HEK293 (cell line): ENCODE data around the gene ADCY7.

Experiments
- CTCF ChIA-PET: fragments of 350-600 bp; formaldehyde crosslinking; extraction: SDS; loops from one replicate; lab custom pipeline; 2021; ENCODE audit warnings: antibody characterized with exemption; lab: Yijun Ruan, JAX
- POLR2A ChIA-PET: fragments of 300-600 bp; formaldehyde crosslinking; extraction: SDS; loops from one replicate; lab custom pipeline; 2020; ENCODE audit warnings: antibody characterized with exemption, inconsistent platforms; lab: Yijun Ruan, JAX
- H3K27ac ChIP-seq: fragments of 200-500 bp; sonication (Bioruptor generic); 2 replicates; pipeline ENCODE4 v1.5.1; 2014; ENCODE audit warnings: low read depth, low read length, control low read depth, inconsistent platforms; ENCODE audit errors: extremely low read depth
- H3K36me3 ChIP-seq, 2 experiments: fragments of 200-500 bp in 1 of 2; sonication (Bioruptor generic) in 1 of 2; 1 replicate in 1 of 2; 2 replicates in 1 of 2; pipeline ENCODE4 v1.5.1; 2014 to 2017; ENCODE audit warnings: inconsistent platforms in 2 of 2, low read length in 2 of 2; ENCODE audit not compliant: control insufficient read depth in 2 of 2, insufficient read depth in 1 of 2
- H3K4me1 ChIP-seq: fragments of 200-500 bp; sonication (Bioruptor generic); 2 replicates; pipeline ENCODE4 v1.5.1; 2014; ENCODE audit warnings: mild to moderate bottlenecking, low read length, inconsistent platforms; ENCODE audit not compliant: control insufficient read depth, insufficient read depth
- H3K4me3 ChIP-seq: 2 replicates; pipeline ENCODE4 v1.5.1; 2011; ENCODE audit warnings: low read depth, mild to moderate bottlenecking, control low read depth, low read length, moderate library complexity
- H3K9me3 ChIP-seq: fragments of 200-500 bp; sonication (Bioruptor generic); 2 replicates; pipeline ENCODE4 v1.5.1; 2014; ENCODE audit warnings: low read depth, low read length, inconsistent platforms; ENCODE audit not compliant: control insufficient read depth, insufficient read depth
- GLIS1 ChIP-seq: fragments of 450-650 bp; formaldehyde crosslinking; IDR thresholded peaks from 2 replicates; pipeline ENCODE4 v1.5.1; 2016; ENCODE audit warnings: missing biosample characterization, missing genetic modification characterization
- HOXA7 ChIP-seq: sonication (generic); formaldehyde crosslinking; IDR thresholded peaks from 2 replicates; pipeline ENCODE4 v1.8.1; 2022; ENCODE audit warnings: missing genetic modification reagents, borderline replicate concordance
- OSR2 ChIP-seq: fragments of 450-650 bp; formaldehyde crosslinking; IDR thresholded peaks from 2 replicates; pipeline ENCODE4 v1.5.1; 2016; ENCODE audit warnings: missing biosample characterization, missing genetic modification characterization
- PRDM1 ChIP-seq: fragments of 450-650 bp; formaldehyde crosslinking; IDR thresholded peaks from 2 replicates; pipeline ENCODE4; 2016; ENCODE audit warnings: missing biosample characterization, missing genetic modification characterization
- PRDM2 ChIP-seq: fragments of 450-650 bp; formaldehyde crosslinking; IDR thresholded peaks from 2 replicates; pipeline ENCODE4 v1.5.1; 2016; ENCODE audit warnings: missing biosample characterization, missing genetic modification characterization, borderline replicate concordance
- REPIN1 ChIP-seq: fragments of 450-650 bp; formaldehyde crosslinking; IDR thresholded peaks from 2 replicates; pipeline ENCODE4 v1.5.1; 2017; ENCODE audit warnings: missing biosample characterization, missing genetic modification characterization, low read depth
- TCF7L2 ChIP-seq: IDR thresholded peaks from 2 replicates; pipeline ENCODE4 v1.6.1; 2011; ENCODE audit warnings: low read depth, mild to moderate bottlenecking, inconsistent platforms, low read length, moderate library complexity, borderline replicate concordance
- ZBTB21 ChIP-seq: fragments of 450-650 bp; formaldehyde crosslinking; IDR thresholded peaks from 2 replicates; pipeline ENCODE4 v1.5.1; 2017; ENCODE audit warnings: missing biosample characterization, missing genetic modification characterization
- ZNF184 ChIP-seq: fragments of 450-650 bp; IDR thresholded peaks from 2 replicates; pipeline ENCODE4 v1.5.1; 2018; ENCODE audit warnings: missing biosample characterization, mild to moderate bottlenecking, missing genetic modification characterization
- ZNF266 ChIP-seq: fragments of 450-650 bp; formaldehyde crosslinking; IDR thresholded peaks from 2 replicates; pipeline ENCODE4 v1.5.1; 2016; ENCODE audit warnings: missing biosample characterization, missing genetic modification characterization, low read depth
- ZNF350 ChIP-seq: fragments of 450-650 bp; formaldehyde crosslinking; IDR thresholded peaks from 2 replicates; pipeline ENCODE4 v1.5.0; 2017; ENCODE audit warnings: missing biosample characterization, mild to moderate bottlenecking, missing genetic modification characterization
- ZNF549 ChIP-seq: fragments of 450-650 bp; IDR thresholded peaks from 2 replicates; pipeline ENCODE4 v1.5.1; 2018; ENCODE audit warnings: missing biosample characterization, missing genetic modification characterization, mild to moderate bottlenecking, inconsistent platforms, moderate library complexity
- ZNF585B ChIP-seq: fragments of 450-650 bp; formaldehyde crosslinking; IDR thresholded peaks from 2 replicates; pipeline ENCODE4 v1.5.1; 2016; ENCODE audit warnings: missing biosample characterization, missing genetic modification characterization
- ZNF626 ChIP-seq: fragments of 450-650 bp; sonication (Bioruptor Pico); formaldehyde crosslinking; IDR thresholded peaks from 2 replicates; pipeline ENCODE4 v1.5.1; 2018; ENCODE audit warnings: missing biosample characterization, missing genetic modification characterization, inconsistent platforms
- ZNF654 ChIP-seq: fragments of 450-650 bp; formaldehyde crosslinking; IDR thresholded peaks from 2 replicates; pipeline ENCODE4 v1.5.1; 2016; ENCODE audit warnings: low read depth, missing biosample characterization, missing genetic modification characterization
- ZNF658 ChIP-seq: fragments of 450-650 bp; formaldehyde crosslinking; IDR thresholded peaks from 2 replicates; pipeline ENCODE4; 2016; ENCODE audit warnings: missing biosample characterization, missing genetic modification characterization
- ZNF701 ChIP-seq: fragments of 450-650 bp; formaldehyde crosslinking; IDR thresholded peaks from 2 replicates; pipeline ENCODE4 v1.5.1; 2016; ENCODE audit warnings: missing biosample characterization, missing genetic modification characterization

Gene ADCY7

GRCh38 chr16:50259334-50260205, 6.8 kb upstream of the ADCY7 start (continued):
- TF ChIP-seq PRDM2 (tag by site-specific recombination) (no peak), REPIN1 (tag by site-specific recombination) (no peak), ZNF658 (tag by site-specific recombination) (no peak)

- Histone ChIP-seq H3K27ac (no peak overlapping the region), H3K36me3 (no peaks in the 10 kb centered on the region)
- TF ChIP-seq REPIN1 (tag by site-specific recombination): no peak
- no peak for TF ChIP-seq ZNF184 (tag by site-specific recombination)
- TF ChIP-seq TCF7L2: no peak
- no peak for TF ChIP-seq ZNF549 (tag by site-specific recombination)
- TF ChIP-seq OSR2 (tag by site-specific recombination): no peak
- no peak for TF ChIP-seq ZBTB21
- TF ChIP-seq ZNF654 (tag by site-specific recombination): no peak
- TF ChIP-seq GLIS1 (tag by site-specific recombination): no peak
- TF ChIP-seq ZNF350 (tag by site-specific recombination): no peak
- TF ChIP-seq HOXA7: no peak
- no peak for TF ChIP-seq ZNF626
- TF ChIP-seq ZNF585B (tag by site-specific recombination): no peak
- TF ChIP-seq ZNF701 (tag by site-specific recombination): no peak
- no peak for TF ChIP-seq PRDM1 (tag by site-specific recombination)
- no peak for TF ChIP-seq ZNF266 (tag by site-specific recombination)
- TF ChIP-seq, all 188 proteins: peak for 0
- ChIA-PET CTCF (interaction anchor here (0.7 kb wide), 1 partner anchor 41 kb away, joined by 3 read pairs; no protein-coding TSS in a partner anchor), POLR2A (no interaction called here)
- Histone ChIP-seq H3K4me3 (no peak overlapping the region), H3K4me1 (peaks cover 10% of the 10 kb centered on the region), H3K9me3 (no peaks in the 10 kb centered on the region)
Measured at GRCh38 chr16:50260206-50261159, 5.9 kb upstream of the ADCY7 start.
